PC-9 (cell line): ENCODE results near the gene SLC18A2. TPM values are rescaled to one million over a fixed set of nuclear protein-coding genes. Genes with fewer than 3 reads are reported as not detected.

Source experiments
- BruUV-seq: library from RNA; stranded (reverse); fragments of 400-500 nt; replicated peaks from 2 replicates; lab custom pipeline; 2021; lab: Mats Ljungman, UMichigan
- CTCF ChIA-PET: fragments of 300-600 bp; sonication (Branson Sonifier 250); formaldehyde crosslinking; loops from one replicate; lab custom pipeline; 2022; ENCODE audit warnings: antibody characterized with exemption; lab: Charles Lee
- POLR2A ChIA-PET: fragments of 300-600 bp; sonication (Branson Sonifier 250); formaldehyde crosslinking; loops from one replicate; lab custom pipeline; 2022; ENCODE audit warnings: antibody characterized with exemption; ENCODE audit not compliant: unreplicated experiment; lab: Charles Lee
- DNase-seq, 2 experiments: peaks; one replicate each; pipeline versions ENCODE4 v3.0.0 to v3.0.0-alpha.2; 2015 to 2022; ENCODE audit warnings: mixed read lengths in 1 of 2
- H2AFZ ChIP-seq: fragments of 200-600 bp; sonication (generic); 2 replicates; pipeline ENCODE4 v1.8.1; 2017; ENCODE audit warnings: antibody characterized with exemption
- H3F3A ChIP-seq: fragments of 200-600 bp; sonication (generic); 2 replicates; pipeline ENCODE4 v1.8.1; 2017; ENCODE audit warnings: antibody characterized with exemption, mild to moderate bottlenecking, low read depth; ENCODE audit not compliant: insufficient read depth
- H3K27ac ChIP-seq: fragments of 200-600 bp; sonication (generic); 2 replicates; pipeline ENCODE4 v1.6.1; 2016; ENCODE audit warnings: mixed run types
- H3K27me3 ChIP-seq: fragments of 200-600 bp; sonication (generic); 2 replicates; pipeline ENCODE4 v1.6.1; 2016; ENCODE audit warnings: low read depth, mixed run types; ENCODE audit not compliant: insufficient read depth
- H3K36me3 ChIP-seq: fragments of 200-600 bp; sonication (generic); 2 replicates; pipeline ENCODE4 v1.6.1; 2016; ENCODE audit warnings: low read depth, mixed run types
- H3K4me1 ChIP-seq: fragments of 200-600 bp; sonication (generic); replicated peaks from 2 replicates; pipeline ENCODE4 v1.6.1; 2016; ENCODE audit warnings: mixed run types; ENCODE audit not compliant: insufficient read depth
- H3K4me2 ChIP-seq: fragments of 200-600 bp; sonication (generic); 2 replicates; pipeline ENCODE4 v1.6.1; 2017; ENCODE audit warnings: mixed run types
- H3K4me3 ChIP-seq: fragments of 200-600 bp; sonication (generic); 2 replicates; pipeline ENCODE4 v1.6.1; 2016; ENCODE audit warnings: mixed run types
- H3K79me2 ChIP-seq: fragments of 200-600 bp; sonication (generic); 2 replicates; pipeline ENCODE4 v1.6.1; 2017; ENCODE audit warnings: low read depth, mixed run types
- H3K9me2 ChIP-seq: fragments of 200-600 bp; sonication (generic); 2 replicates; pipeline ENCODE4 v1.8.1; 2017; ENCODE audit warnings: mild to moderate bottlenecking; ENCODE audit not compliant: insufficient read depth
- H3K9me3 ChIP-seq: fragments of 200-600 bp; sonication (generic); 2 replicates; pipeline ENCODE4 v1.8.1; 2016; ENCODE audit warnings: low read depth; ENCODE audit not compliant: insufficient read depth
- H4K20me1 ChIP-seq: fragments of 200-600 bp; sonication (generic); 2 replicates; pipeline ENCODE4 v1.8.1; 2017; ENCODE audit not compliant: insufficient read depth
- CTCF ChIP-seq: fragments of 200-600 bp; sonication (generic); conservative IDR thresholded peaks from 2 replicates; pipeline ENCODE4 v1.6.1; 2017; ENCODE audit warnings: mixed run types, antibody characterized with exemption, mild to moderate bottlenecking, moderate library complexity
- EZH2 ChIP-seq: fragments of 200-600 bp; sonication (generic); IDR thresholded peaks from 2 replicates; pipeline ENCODE4 v1.8.0; 2017; ENCODE audit warnings: antibody characterized with exemption, low read depth
- intact Hi-C: fragments of 100-400 bp; cut with micrococcal nuclease; formaldehyde crosslinking; loops from one replicate; pipeline ENCODE4 v1.10.0; 2022; ENCODE audit not compliant: unreplicated experiment
- total RNA-seq: library from RNA; stranded (reverse); gene quantifications from 2 replicates; pipeline ENCODE4 v1.2.3, GENCODE V29; 2021

Gene SLC18A2
- total RNA-seq, 1 experiment from 2014 or later: not detected

GRCh38 chr10:117294039-117294645 lies 53.2 kb downstream of the SLC18A2 start:
- Histone ChIP-seq H4K20me1 (no peaks in the 10 kb centered on the region), H3K79me2 (no peaks in the 10 kb centered on the region), H3K4me2 (no peak overlapping the region), H3K9me3 (no peaks in the 10 kb centered on the region), H3K27ac (no peak overlapping the region), H3K4me1 (no peaks in the 10 kb centered on the region), H3K36me3 (no peaks in the 10 kb centered on the region), H2AFZ (no peak overlapping the region), H3K27me3 (no peaks in the 10 kb centered on the region), H3K4me3 (no peak overlapping the region), H3K9me2 (no peaks in the 10 kb centered on the region; the same call in 1 of the 2 replicates), H3F3A (no peaks in the 10 kb centered on the region)
- POLR2A ChIA-PET: no interaction called here
- intact Hi-C loops: no loop called here
- no peak for TF ChIP-seq EZH2
- no peak for TF ChIP-seq CTCF
- no peak for DNase-seq
- CTCF ChIA-PET: no interaction called here
- no TSS peak for BruUV-seq

GRCh38 chr10:117294735-117295134 lies 53.8 kb downstream of the SLC18A2 start:
- Histone ChIP-seq H2AFZ (no peak overlapping the region), H4K20me1 (no peaks in the 10 kb centered on the region), H3K36me3 (no peaks in the 10 kb centered on the region), H3K4me3 (no peak overlapping the region), H3K4me2 (no peak overlapping the region), H3K9me3 (no peaks in the 10 kb centered on the region), H3K79me2 (no peaks in the 10 kb centered on the region), H3F3A (no peaks in the 10 kb centered on the region), H3K27me3 (no peaks in the 10 kb centered on the region), H3K9me2 (no peaks in the 10 kb centered on the region; the same call in 1 of the 2 replicates), H3K4me1 (no peaks in the 10 kb centered on the region), H3K27ac (no peak overlapping the region)
- intact Hi-C loops: no loop called here
- POLR2A ChIA-PET: no interaction called here
- CTCF ChIA-PET: no interaction called here
- DNase-seq: no peak
- TF ChIP-seq CTCF: no peak
- BruUV-seq: no TSS peak

GRCh38 chr10:117298219-117298618 lies 57.3 kb downstream of the SLC18A2 start:
- Histone ChIP-seq H3K27me3 (no peaks in the 10 kb centered on the region), H3K4me1 (no peaks in the 10 kb centered on the region), H3K9me2 (no peaks in the 10 kb centered on the region; the same call in 1 of the 2 replicates), H2AFZ (no peak overlapping the region), H4K20me1 (no peaks in the 10 kb centered on the region), H3K36me3 (no peaks in the 10 kb centered on the region), H3K4me3 (no peak overlapping the region), H3K79me2 (no peaks in the 10 kb centered on the region), H3K4me2 (no peak overlapping the region), H3F3A (no peaks in the 10 kb centered on the region), H3K9me3 (no peaks in the 10 kb centered on the region), H3K27ac (no peak overlapping the region)
- intact Hi-C loops: no loop called here
- BruUV-seq: no TSS peak
- ChIA-PET POLR2A (no interaction called here), CTCF (no interaction called here)
- TF ChIP-seq CTCF (no peak), EZH2 (no peak)
- no peak for DNase-seq
